ENCODE measurements around the gene ACTN4.

The ACTN4 gene

GRCh38 chr19:38678217-38678890 is 30.9 kb downstream of the ACTN4 start:
- DNase-seq (ENCODE audit: low read depth): no peak

GRCh38 chr19:38678891-38679494 is 31.5 kb downstream of the ACTN4 start:
- no peak for DNase-seq (ENCODE audit: low read depth)

- no peak for DNase-seq (ENCODE audit: low read depth)
Measured at GRCh38 chr19:38679839-38680238, 32.4 kb downstream of the ACTN4 start.

GRCh38 chr19:38682195-38682867 is 34.9 kb downstream of the ACTN4 start:
- DNase-seq (ENCODE audit: low read depth): no peak

GRCh38 chr19:38682872-38683392 is 35.5 kb downstream of the ACTN4 start:
- no peak for DNase-seq (ENCODE audit: low read depth)

GRCh38 chr19:38683393-38684077 is 36.1 kb downstream of the ACTN4 start:
- peak; percentile 51 for DNase-seq (ENCODE audit: low read depth)

GRCh38 chr19:38684078-38684861 is 36.8 kb downstream of the ACTN4 start:
- DNase-seq (ENCODE audit: low read depth): no peak

GRCh38 chr19:38684862-38685665 is 37.6 kb downstream of the ACTN4 start:
- DNase-seq (ENCODE audit: low read depth): no peak

GRCh38 chr19:38685666-38686529 is 38.4 kb downstream of the ACTN4 start:
- no peak for DNase-seq (ENCODE audit: low read depth)

GRCh38 chr19:38686530-38686888 is 39.1 kb downstream of the ACTN4 start:
- DNase-seq (ENCODE audit: low read depth): no peak

GRCh38 chr19:38687837-38688378 is 40.5 kb downstream of the ACTN4 start:
- no peak for DNase-seq (ENCODE audit: low read depth)

GRCh38 chr19:38690146-38690545 is 42.7 kb downstream of the ACTN4 start:
- DNase-seq (ENCODE audit: low read depth): no peak

GRCh38 chr19:38690832-38691231 is 43.4 kb downstream of the ACTN4 start:
- DNase-seq (ENCODE audit: low read depth): no peak

GRCh38 chr19:38691938-38692457 is 44.5 kb downstream of the ACTN4 start:
- no peak for DNase-seq (ENCODE audit: low read depth)

- no peak for DNase-seq (ENCODE audit: low read depth)
Measured at GRCh38 chr19:38692458-38693379, 45.3 kb downstream of the ACTN4 start.

GRCh38 chr19:38693380-38694223 is 46.2 kb downstream of the ACTN4 start:
- peak; percentile 19 for DNase-seq (ENCODE audit: low read depth)

- DNase-seq (ENCODE audit: low read depth): no peak
Measured at GRCh38 chr19:38695317-38695683, 47.9 kb downstream of the ACTN4 start.

Measured in stimulated activated CD8-positive, alpha-beta memory T cell treated with anti-CD3 and anti-CD28 coated beads, Interleukin-12 subunit alpha, Interleukin-12 subunit beta, amount 100 ng/mL, for 4 hours (primary cell).